Testis (tissue), 2 donors: ENCODE results near the gene SQSTM1.

Source experiments
- POLR2A ChIP-seq: fragments of 450-650 bp; IDR thresholded peaks from one replicate; pipeline ENCODE4 v1.6.1; 2017; ENCODE audit warnings: antibody characterized with exemption, mild to moderate bottlenecking, moderate library complexity
- TF ChIP-seq, protein P1 (sequence below), 3 experiments: fragments of 450-650 bp in 2 of 3; fragments of 200-600 bp in 1 of 3; sonication (generic) in 1 of 3; IDR thresholded peaks; one replicate each; pipeline ENCODE4 v1.5.1; 2016 to 2019; ENCODE audit warnings: antibody characterized with exemption in 3 of 3, mild to moderate bottlenecking in 2 of 3, moderate library complexity in 1 of 3

DNA sequence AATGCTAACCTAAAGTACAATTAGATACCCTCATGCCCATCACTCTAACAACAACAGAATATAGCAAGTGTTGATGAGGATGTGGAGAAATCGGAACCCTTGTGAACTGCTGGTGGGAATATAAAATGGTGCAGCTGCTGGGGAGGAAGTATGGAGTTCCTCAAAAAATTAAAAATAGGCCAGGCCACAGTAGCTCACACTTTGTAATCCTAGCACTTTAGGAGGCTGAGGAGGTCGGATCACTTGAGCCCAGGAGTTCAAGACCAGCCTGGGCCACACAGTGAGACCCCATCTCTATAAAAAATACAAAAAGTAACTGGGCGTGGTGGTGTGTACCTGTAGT is 55.9 kb downstream of the SQSTM1 start:
- no peak for TF ChIP-seq POLR2A
- TF ChIP-seq, protein P1, sequence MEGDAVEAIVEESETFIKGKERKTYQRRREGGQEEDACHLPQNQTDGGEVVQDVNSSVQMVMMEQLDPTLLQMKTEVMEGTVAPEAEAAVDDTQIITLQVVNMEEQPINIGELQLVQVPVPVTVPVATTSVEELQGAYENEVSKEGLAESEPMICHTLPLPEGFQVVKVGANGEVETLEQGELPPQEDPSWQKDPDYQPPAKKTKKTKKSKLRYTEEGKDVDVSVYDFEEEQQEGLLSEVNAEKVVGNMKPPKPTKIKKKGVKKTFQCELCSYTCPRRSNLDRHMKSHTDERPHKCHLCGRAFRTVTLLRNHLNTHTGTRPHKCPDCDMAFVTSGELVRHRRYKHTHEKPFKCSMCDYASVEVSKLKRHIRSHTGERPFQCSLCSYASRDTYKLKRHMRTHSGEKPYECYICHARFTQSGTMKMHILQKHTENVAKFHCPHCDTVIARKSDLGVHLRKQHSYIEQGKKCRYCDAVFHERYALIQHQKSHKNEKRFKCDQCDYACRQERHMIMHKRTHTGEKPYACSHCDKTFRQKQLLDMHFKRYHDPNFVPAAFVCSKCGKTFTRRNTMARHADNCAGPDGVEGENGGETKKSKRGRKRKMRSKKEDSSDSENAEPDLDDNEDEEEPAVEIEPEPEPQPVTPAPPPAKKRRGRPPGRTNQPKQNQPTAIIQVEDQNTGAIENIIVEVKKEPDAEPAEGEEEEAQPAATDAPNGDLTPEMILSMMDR (IDR thresholded peaks at IDR 0.05) = no peak
